ENCODE measurements around the gene ATOX1. TPM values are rescaled to one million over a fixed set of nuclear protein-coding genes. Genes with fewer than 3 reads are reported as not detected.
"Not testable (repeated sequence)": the region's sequence is repeated elsewhere in the genome, so short reads cannot be mapped to it uniquely, and the experiment has no call there.

Gene ATOX1
- total and polyA plus RNA-seq, 9 donors: 23.0 to 86.6 (median 52.9) TPM

GRCh38 chr5:151699071-151699901, 59.1 kb downstream of the ATOX1 start:
- Histone ChIP-seq H3K27me3 (no peaks in the 10 kb centered on the region), H3K4me1 (ENCODE audit: insufficient read depth) (peaks cover 8% of the 10 kb centered on the region), H3K27ac (peak overlapping the region; percentile 52 to 82), H3K36me3 (no peaks in the 10 kb centered on the region), H3K4me3 (no peak overlapping the region), H3K9me3 (no peaks in the 10 kb centered on the region)
- WGBS, 3 donors: 41 to 43% (median 42%) methylated on average over 13 of the region's 13 CpGs
- intact Hi-C loops (cut with DNase I): no loop called here
- TF ChIP-seq, protein P1, sequence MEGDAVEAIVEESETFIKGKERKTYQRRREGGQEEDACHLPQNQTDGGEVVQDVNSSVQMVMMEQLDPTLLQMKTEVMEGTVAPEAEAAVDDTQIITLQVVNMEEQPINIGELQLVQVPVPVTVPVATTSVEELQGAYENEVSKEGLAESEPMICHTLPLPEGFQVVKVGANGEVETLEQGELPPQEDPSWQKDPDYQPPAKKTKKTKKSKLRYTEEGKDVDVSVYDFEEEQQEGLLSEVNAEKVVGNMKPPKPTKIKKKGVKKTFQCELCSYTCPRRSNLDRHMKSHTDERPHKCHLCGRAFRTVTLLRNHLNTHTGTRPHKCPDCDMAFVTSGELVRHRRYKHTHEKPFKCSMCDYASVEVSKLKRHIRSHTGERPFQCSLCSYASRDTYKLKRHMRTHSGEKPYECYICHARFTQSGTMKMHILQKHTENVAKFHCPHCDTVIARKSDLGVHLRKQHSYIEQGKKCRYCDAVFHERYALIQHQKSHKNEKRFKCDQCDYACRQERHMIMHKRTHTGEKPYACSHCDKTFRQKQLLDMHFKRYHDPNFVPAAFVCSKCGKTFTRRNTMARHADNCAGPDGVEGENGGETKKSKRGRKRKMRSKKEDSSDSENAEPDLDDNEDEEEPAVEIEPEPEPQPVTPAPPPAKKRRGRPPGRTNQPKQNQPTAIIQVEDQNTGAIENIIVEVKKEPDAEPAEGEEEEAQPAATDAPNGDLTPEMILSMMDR (IDR thresholded peaks at IDR 0.05): no peak
- TF ChIP-seq EP300 (IDR thresholded peaks at IDR 0.05): no peak
- peak; percentile 84 to 89 (median 86) for DNase-seq

DNA sequence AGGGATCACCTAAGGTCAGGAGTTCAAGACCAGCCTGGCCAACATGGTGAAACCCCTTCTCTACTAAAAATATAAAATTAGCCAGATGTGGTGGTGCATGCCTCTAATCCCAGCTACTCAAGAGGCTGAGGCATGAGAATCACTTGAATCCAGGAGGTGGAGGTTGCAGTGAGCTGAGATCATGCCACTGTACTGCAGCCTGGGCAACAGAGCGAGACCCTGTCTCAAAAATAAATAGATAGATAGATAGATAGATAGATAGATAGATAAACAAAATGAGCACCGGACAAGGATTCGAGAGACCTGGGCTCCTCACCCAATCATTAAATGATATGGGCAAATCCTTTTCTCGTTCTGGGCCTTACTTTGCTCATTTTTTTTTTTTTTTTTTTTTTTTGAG, 60.4 kb downstream of the ATOX1 start:
- H3K4me1 ChIP-seq (ENCODE audit: insufficient read depth); DNase-seq; H3K4me3 ChIP-seq; intact Hi-C loops (cut with DNase I); H3K36me3 ChIP-seq; H3K9me3 ChIP-seq; H3K27me3 ChIP-seq: not testable (repeated sequence)
- peak overlapping the region in 1 of 2 donors; percentile 82 for H3K27ac ChIP-seq
- 88 to 92% (median 89%) methylated on average over 4 of the region's 4 CpGs for WGBS, 3 donors

GRCh38 chr5:151697452-151697851, 61.0 kb downstream of the ATOX1 start:
- intact Hi-C loops (cut with DNase I): no loop called here
- peaks cover 8% of the 10 kb centered on the region for H3K4me1 ChIP-seq (ENCODE audit: insufficient read depth)
- no peak for DNase-seq
- no peaks in the 10 kb centered on the region for H3K27me3 ChIP-seq
- H3K4me3 ChIP-seq: peak overlapping the region; percentile 0
- H3K27ac ChIP-seq: peak overlapping the region in 1 of 2 donors; percentile 82
- TF ChIP-seq, protein P1 (IDR thresholded peaks at IDR 0.05): no peak
- TF ChIP-seq EP300 (IDR thresholded peaks at IDR 0.05) (no peak), POLR2A (IDR thresholded peaks at IDR 0.05) (no peak)
- 42 to 51% (median 44%) methylated on average over 8 of the region's 8 CpGs for WGBS, 3 donors
- H3K36me3 ChIP-seq: no peaks in the 10 kb centered on the region
- H3K9me3 ChIP-seq: no peaks in the 10 kb centered on the region

DNA sequence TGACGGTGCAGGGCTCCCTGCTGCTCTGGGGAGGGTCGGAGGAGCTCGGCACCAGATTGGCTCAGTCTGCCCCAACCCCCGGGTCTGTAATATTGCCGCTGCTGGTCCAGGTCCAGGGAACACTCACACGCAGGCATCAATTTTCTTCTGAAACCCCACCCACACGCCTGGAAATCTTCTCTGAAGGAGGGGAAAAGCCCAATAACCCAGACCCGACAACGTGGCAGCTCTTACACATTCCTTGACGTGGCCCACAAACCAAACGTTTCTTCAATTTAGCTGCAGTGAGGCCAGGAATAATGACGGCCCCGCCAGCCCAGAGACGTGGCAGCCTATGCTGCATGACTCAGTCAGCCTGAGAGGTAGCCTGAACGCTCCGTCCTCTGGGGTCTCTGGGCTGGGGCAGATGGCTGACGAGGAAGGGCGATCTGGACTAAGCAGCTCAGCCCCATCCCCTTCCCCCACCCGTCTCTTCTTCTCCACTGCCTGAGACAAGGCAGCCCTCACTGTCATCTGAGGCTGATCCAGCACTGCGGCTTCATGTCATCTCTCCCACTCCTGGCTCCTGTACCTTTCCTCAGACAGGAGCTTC, 61.9 kb downstream of the ATOX1 start:
- H3K4me3 ChIP-seq: no peak overlapping the region
- H3K27me3 ChIP-seq: no peaks in the 10 kb centered on the region
- TF ChIP-seq EP300 (IDR thresholded peaks at IDR 0.05) (no peak), POLR2A (IDR thresholded peaks at IDR 0.05) (peak; percentile 38)
- TF ChIP-seq, protein P1 (IDR thresholded peaks at IDR 0.05): no peak
- no peaks in the 10 kb centered on the region for H3K9me3 ChIP-seq
- H3K36me3 ChIP-seq: no peaks in the 10 kb centered on the region
- peak overlapping the region; percentile 67 to 82 for H3K27ac ChIP-seq
- intact Hi-C loops (cut with DNase I): no loop called here
- H3K4me1 ChIP-seq (ENCODE audit: insufficient read depth): peaks cover 8% of the 10 kb centered on the region
- DNase-seq: peak; percentile 73 to 84 (median 80)
- 4 to 17% (median 10%) methylated on average over 20 of the region's 20 CpGs for WGBS, 3 donors

- Histone ChIP-seq H3K27me3 (no peaks in the 10 kb centered on the region), H3K9me3 (no peaks in the 10 kb centered on the region), H3K4me3 (no peak overlapping the region), H3K27ac (peak overlapping the region in 1 of 2 donors; percentile 82), H3K36me3 (no peaks in the 10 kb centered on the region), H3K4me1 (ENCODE audit: insufficient read depth) (peaks cover 8% of the 10 kb centered on the region)
- WGBS, 3 donors: 85 to 97% (median 96%) methylated on average over 1 of the region's 1 CpG
- TF ChIP-seq, protein P1 (IDR thresholded peaks at IDR 0.05): no peak
- TF ChIP-seq POLR2A (IDR thresholded peaks at IDR 0.05): no peak
- no peak for TF ChIP-seq EP300 (IDR thresholded peaks at IDR 0.05)
- intact Hi-C loops (cut with DNase I): no loop called here
- no peak for DNase-seq
Measured at GRCh38 chr5:151695464-151695863, 63.0 kb downstream of the ATOX1 start.
